Ectodermal cell (in vitro differentiated cells): Measurements from ENCODE around the gene EVI5.

ENCODE experiments used
- H3K27ac ChIP-seq: 2 replicates; pipeline ENCODE4 v1.7.0; 2013; ENCODE audit warnings: mild to moderate bottlenecking, low read depth, low read length; ENCODE audit not compliant: insufficient read depth, poor library complexity, severe bottlenecking
- H3K27me3 ChIP-seq: 2 replicates; pipeline ENCODE4 v1.7.0; 2013; ENCODE audit warnings: mild to moderate bottlenecking, low read length; ENCODE audit not compliant: insufficient read depth, control insufficient read depth, poor library complexity, severe bottlenecking
- H3K36me3 ChIP-seq: one replicate; pipeline ENCODE4 v1.7.0; 2013; ENCODE audit warnings: low read length; ENCODE audit not compliant: control insufficient read depth, insufficient read depth
- H3K4me1 ChIP-seq: one replicate; pipeline ENCODE4 v1.7.0; 2013; ENCODE audit warnings: low read length; ENCODE audit not compliant: control insufficient read depth, insufficient read depth
- H3K4me3 ChIP-seq: 2 replicates; pipeline ENCODE4 v1.7.0; 2013; ENCODE audit warnings: low read depth, low read length, control low read depth; ENCODE audit not compliant: insufficient read depth
- H3K9me3 ChIP-seq: 2 replicates; pipeline ENCODE4 v1.7.0; 2013; ENCODE audit warnings: mild to moderate bottlenecking, low read length, moderate library complexity; ENCODE audit not compliant: control insufficient read depth
- WGBS, 2 experiments: methylation state at CpG; one replicate each; pipeline ENCODE4 v1.1.7; 2013; ENCODE audit warnings: missing lambda C conversion rate in 2 of 2; 5-methylcytosine and 5-hydroxymethylcytosine counted together

The EVI5 gene

GRCh38 chr1:92563457-92564216 lies 221.3 kb downstream of the EVI5 start:
- Histone ChIP-seq H3K27ac (no peak overlapping the region), H3K36me3 (no peaks in the 10 kb centered on the region), H3K4me3 (no peak overlapping the region), H3K4me1 (no peaks in the 10 kb centered on the region), H3K27me3 (no peaks in the 10 kb centered on the region), H3K9me3 (no peaks in the 10 kb centered on the region)
- 92 to 95% methylated on average over 6 of the region's 6 CpGs for WGBS, 2 experiments

GRCh38 chr1:92556350-92556749 lies 228.6 kb downstream of the EVI5 start:
- WGBS, 2 experiments, result 89% methylated on average over 1 of the region's 1 CpG; no CpG with 5 or more reads in 1 of the 2 experiments
- Histone ChIP-seq H3K4me1 (no peaks in the 10 kb centered on the region), H3K27ac (no peak overlapping the region), H3K9me3 (no peaks in the 10 kb centered on the region), H3K4me3 (no peak overlapping the region), H3K36me3 (no peaks in the 10 kb centered on the region), H3K27me3 (no peaks in the 10 kb centered on the region)

- WGBS, 2 experiments, result 92 to 96% methylated on average over 2 to 3 of the region's 3 CpGs
- no peak overlapping the region for H3K27ac ChIP-seq
- H3K27me3 ChIP-seq, result no peaks in the 10 kb centered on the region
- H3K4me3 ChIP-seq, result no peak overlapping the region
- H3K36me3 ChIP-seq, result no peaks in the 10 kb centered on the region
- H3K9me3 ChIP-seq, result no peaks in the 10 kb centered on the region
- H3K4me1 ChIP-seq, result no peaks in the 10 kb centered on the region
These were observed 230.7 kb downstream of the EVI5 start for GRCh38 chr1:92554216-92554615.

- no peak overlapping the region for H3K27ac ChIP-seq
- H3K27me3 ChIP-seq, result no peaks in the 10 kb centered on the region
- no peaks in the 10 kb centered on the region for H3K36me3 ChIP-seq
- H3K4me3 ChIP-seq, result no peak overlapping the region
- 90 to 96% methylated on average over 1 of the region's 1 CpG for WGBS, 2 experiments
- no peaks in the 10 kb centered on the region for H3K4me1 ChIP-seq
- H3K9me3 ChIP-seq, result no peaks in the 10 kb centered on the region
These were observed 233.0 kb downstream of the EVI5 start for GRCh38 chr1:92551916-92552315.

- Histone ChIP-seq H3K36me3 (no peaks in the 10 kb centered on the region), H3K9me3 (no peaks in the 10 kb centered on the region), H3K4me1 (no peaks in the 10 kb centered on the region), H3K4me3 (no peak overlapping the region), H3K27me3 (no peaks in the 10 kb centered on the region), H3K27ac (no peak overlapping the region)
- 96 to 100% methylated on average over 2 of the region's 2 CpGs for WGBS, 2 experiments
These were observed 240.1 kb downstream of the EVI5 start for GRCh38 chr1:92544756-92545165.

GRCh38 chr1:92543131-92544055 lies 241.5 kb downstream of the EVI5 start:
- WGBS, 2 experiments, result 93 to 95% methylated on average over 8 to 9 of the region's 9 CpGs
- Histone ChIP-seq H3K9me3 (no peaks in the 10 kb centered on the region), H3K4me1 (no peaks in the 10 kb centered on the region), H3K36me3 (no peaks in the 10 kb centered on the region), H3K27me3 (no peaks in the 10 kb centered on the region), H3K4me3 (no peak overlapping the region), H3K27ac (no peak overlapping the region)

- no peak overlapping the region for H3K27ac ChIP-seq
- H3K4me1 ChIP-seq, result no peaks in the 10 kb centered on the region
- no peaks in the 10 kb centered on the region for H3K27me3 ChIP-seq
- H3K9me3 ChIP-seq, result no peaks in the 10 kb centered on the region
- no peak overlapping the region for H3K4me3 ChIP-seq
- H3K36me3 ChIP-seq, result no peaks in the 10 kb centered on the region
- WGBS, 2 experiments, result 75 to 96% methylated on average over 2 of the region's 2 CpGs
These were observed 246.4 kb downstream of the EVI5 start for GRCh38 chr1:92538413-92539061.

GRCh38 chr1:92538048-92538412 lies 246.9 kb downstream of the EVI5 start:
- Histone ChIP-seq H3K27me3 (no peaks in the 10 kb centered on the region), H3K36me3 (no peaks in the 10 kb centered on the region), H3K4me3 (no peak overlapping the region), H3K4me1 (no peaks in the 10 kb centered on the region), H3K27ac (no peak overlapping the region), H3K9me3 (no peaks in the 10 kb centered on the region)
- 76% methylated on average over 2 of the region's 2 CpGs; no CpG with 5 or more reads in 1 of the 2 experiments for WGBS, 2 experiments

GRCh38 chr1:92536980-92537884 lies 247.7 kb downstream of the EVI5 start:
- H3K27ac ChIP-seq, result no peak overlapping the region
- no peaks in the 10 kb centered on the region for H3K9me3 ChIP-seq
- H3K27me3 ChIP-seq, result no peaks in the 10 kb centered on the region
- no peak overlapping the region for H3K4me3 ChIP-seq
- H3K36me3 ChIP-seq, result no peaks in the 10 kb centered on the region
- WGBS, 2 experiments, result 85 to 100% methylated on average over 1 to 2 of the region's 2 CpGs
- no peaks in the 10 kb centered on the region for H3K4me1 ChIP-seq
